ENCODE data around the gene DENND4C. TPM values are rescaled to one million over a fixed set of nuclear protein-coding genes. Genes with fewer than 3 reads are reported as not detected.

DENND4C gene
- total and polyA plus RNA-seq, 2 of the 4 experiments (the other 2 are of a cell fraction) = 9.0 to 32.6 TPM

- H3K14ac ChIP-seq (replicated peaks; ENCODE audit: low read depth, low read length) = no peak overlapping the region
- POLR2A ChIA-PET (ENCODE audit: unreplicated experiment) = no interaction called here
- no peak overlapping the region; a peak in 1 of 4 replicates for H4K8ac ChIP-seq (ENCODE audit: low read depth in 2 of 2, low read length in 2 of 2)
- H2AK9ac ChIP-seq (replicated peaks; ENCODE audit: low read depth, low read length, poor library complexity) = no peak overlapping the region
- H3K56ac ChIP-seq (ENCODE audit: extremely low read depth, insufficient read depth, low read length) = no peak overlapping the region
- no peak overlapping the region; the same call in 1 of the 2 replicates for H4K5ac ChIP-seq (ENCODE audit: low read depth, low read length)
- H4K91ac ChIP-seq (ENCODE audit: insufficient read depth, low read depth, low read length) = no peak overlapping the region
- H3K18ac ChIP-seq (ENCODE audit: low read depth, low read length) = peak overlapping the region; percentile 74; the same call in 1 of the 2 replicates
- WGBS, 2 experiments (ENCODE audit: extremely low coverage in 2 of 2, insufficient read length in 1 of 2) = no CpG with 5 or more reads among the region's 1 CpG
- H3K23ac ChIP-seq (ENCODE audit: low read depth, low read length) = no peak overlapping the region
- in situ Hi-C loops (cut with MboI; ENCODE audit: low sequenced_read_pairs) (no loop called here), intact Hi-C loops (cut with micrococcal nuclease) (no loop called here), dilution Hi-C loops (cut with HindIII; ENCODE audit: low sequenced_read_pairs, unreplicated experiment) (no loop called here)
- H3K36me3 ChIP-seq (ENCODE audit: control insufficient read depth, insufficient read depth, low read length) = no peaks in the 10 kb centered on the region
- DNase-seq = no peak
- no peak overlapping the region for H3K4me2 ChIP-seq (ENCODE audit: low read depth, low read length)
- H3K4me3 ChIP-seq (ENCODE audit: insufficient read depth, low read depth, low read length) = no peak overlapping the region
- no peak overlapping the region for H2AK5ac ChIP-seq (ENCODE audit: low read depth, low read length)
- no TSS peak for BruUV-seq (replicated peaks)
- peak overlapping the region; percentile 86 for H2BK5ac ChIP-seq (ENCODE audit: low read depth, low read length, poor library complexity, severe bottlenecking)
- no peak overlapping the region for H3K9ac ChIP-seq (ENCODE audit: low read depth, low read length)
- no peak for ATAC-seq (ENCODE audit: low read depth)
- H3K4me1 ChIP-seq (ENCODE audit: control insufficient read depth, insufficient read depth, low read length) = peaks cover 13% of the 10 kb centered on the region
- peaks cover 3% of the 10 kb centered on the region; the same call in 1 of the 2 replicates for H3K9me1 ChIP-seq (ENCODE audit: insufficient read depth, low read length)
- CTCF ChIA-PET = no interaction called here
- peak overlapping the region; percentile 68 for H2BK120ac ChIP-seq (ENCODE audit: low read depth, low read length)
- TF ChIP-seq RAD21 (IDR thresholded peaks at IDR 0.05; ENCODE audit: low read length) (no peak), ELK1 (IDR thresholded peaks at IDR 0.05; ENCODE audit: borderline replicate concordance, low read depth, low read length) (no peak), USF2 (IDR thresholded peaks at IDR 0.05; ENCODE audit: low read depth, low read length) (no peak), MXI1 (IDR thresholded peaks at IDR 0.05; ENCODE audit: borderline replicate concordance, low read depth, low read length) (no peak), BHLHE40 (IDR thresholded peaks at IDR 0.05; ENCODE audit: low read depth, low read length) (no peak), RFX5 (IDR thresholded peaks at IDR 0.05; ENCODE audit: low read depth, low read length) (no peak), NFE2L2 (IDR thresholded peaks at IDR 0.05; ENCODE audit: low read depth, low read length) (no peak)
- H3K4ac ChIP-seq (ENCODE audit: low read depth, low read length) = peak overlapping the region; percentile 57; the same call in 1 of the 2 replicates
- H3K27ac ChIP-seq (ENCODE audit: insufficient read depth, low read length) = peak overlapping the region; percentile 73; the same call in 1 of the 2 replicates
- H4K20me1 ChIP-seq (ENCODE audit: insufficient read depth, low read length) = no peaks in the 10 kb centered on the region
- H2BK20ac ChIP-seq (ENCODE audit: low read depth, low read length) = peak overlapping the region; percentile 50; the same call in 1 of the 2 replicates
- H3K27me3 ChIP-seq (ENCODE audit: control insufficient read depth, insufficient read depth, low read length) = no peaks in the 10 kb centered on the region
- no peak overlapping the region for H2AFZ ChIP-seq (replicated peaks; ENCODE audit: low read length, poor library complexity)
- H3K9me3 ChIP-seq (ENCODE audit: control insufficient read depth, insufficient read depth, low read length) = no peaks in the 10 kb centered on the region
- no peak overlapping the region; the same call in 2 of the 3 replicates for H2BK15ac ChIP-seq (ENCODE audit: low read depth, low read length)
- no peaks in the 10 kb centered on the region for H3K79me1 ChIP-seq (ENCODE audit: low read depth in 1 of 2, low read length in 2 of 2)
These were observed 45.3 kb upstream of the DENND4C start for GRCh38 chr9:19185191-19185590.

All from IMR-90 (cell line).